ENCODE measurements around the gene SMIM43. TPM values are rescaled to one million over a fixed set of nuclear protein-coding genes. Genes with fewer than 3 reads are reported as not detected.

The SMIM43 gene
- polyA plus RNA-seq, 1 experiment = 7.4 TPM

DNA sequence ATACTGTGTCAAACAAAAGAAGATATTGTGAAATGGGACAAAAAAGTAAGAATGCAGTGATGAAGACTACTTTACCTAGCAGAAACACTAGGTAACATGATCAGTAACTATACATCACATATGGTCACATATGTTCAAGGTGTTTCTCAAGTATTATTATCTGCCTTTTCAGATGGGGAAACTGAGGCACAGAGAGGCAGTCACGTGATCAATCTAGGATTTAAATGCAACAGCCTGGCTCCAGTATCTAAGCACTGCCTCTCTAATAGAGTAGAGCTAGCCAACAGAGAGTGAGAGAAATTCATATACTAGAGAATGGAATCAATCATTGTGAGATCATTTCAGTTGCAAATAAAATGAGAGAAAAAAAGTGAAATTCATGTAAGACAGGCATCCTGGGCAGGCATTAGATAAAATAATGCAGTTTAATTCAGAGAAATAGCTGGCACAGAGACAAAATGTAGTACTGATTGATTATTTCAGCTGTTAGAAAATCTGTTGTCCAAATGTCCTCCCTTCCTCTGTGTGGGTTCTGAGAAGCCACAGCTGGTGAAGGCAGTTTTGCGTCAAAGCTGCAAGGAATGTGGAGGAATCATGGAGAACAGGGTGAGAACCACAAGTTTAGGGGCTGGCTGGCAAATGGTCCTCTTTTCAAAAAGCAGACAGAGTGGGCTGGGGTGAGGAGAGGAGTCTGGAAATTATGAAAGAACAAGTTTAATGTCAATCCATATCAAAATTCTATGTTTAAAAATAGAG lies 26.0 kb downstream of the SMIM43 start:
- ChIA-PET CTCF (interaction anchor here (0.9 to 2.4 kb wide), 6 partner anchors 27 to 547 kb away, joined by 3 to 7 read pairs (median 4); no protein-coding TSS in a partner anchor), POLR2A (interaction anchor here (0.6 to 1.3 kb wide), 3 partner anchors 45 to 71 kb away, joined by 3 to 4 read pairs (median 3); no protein-coding TSS in a partner anchor)
- TF ChIP-seq, protein P1, sequence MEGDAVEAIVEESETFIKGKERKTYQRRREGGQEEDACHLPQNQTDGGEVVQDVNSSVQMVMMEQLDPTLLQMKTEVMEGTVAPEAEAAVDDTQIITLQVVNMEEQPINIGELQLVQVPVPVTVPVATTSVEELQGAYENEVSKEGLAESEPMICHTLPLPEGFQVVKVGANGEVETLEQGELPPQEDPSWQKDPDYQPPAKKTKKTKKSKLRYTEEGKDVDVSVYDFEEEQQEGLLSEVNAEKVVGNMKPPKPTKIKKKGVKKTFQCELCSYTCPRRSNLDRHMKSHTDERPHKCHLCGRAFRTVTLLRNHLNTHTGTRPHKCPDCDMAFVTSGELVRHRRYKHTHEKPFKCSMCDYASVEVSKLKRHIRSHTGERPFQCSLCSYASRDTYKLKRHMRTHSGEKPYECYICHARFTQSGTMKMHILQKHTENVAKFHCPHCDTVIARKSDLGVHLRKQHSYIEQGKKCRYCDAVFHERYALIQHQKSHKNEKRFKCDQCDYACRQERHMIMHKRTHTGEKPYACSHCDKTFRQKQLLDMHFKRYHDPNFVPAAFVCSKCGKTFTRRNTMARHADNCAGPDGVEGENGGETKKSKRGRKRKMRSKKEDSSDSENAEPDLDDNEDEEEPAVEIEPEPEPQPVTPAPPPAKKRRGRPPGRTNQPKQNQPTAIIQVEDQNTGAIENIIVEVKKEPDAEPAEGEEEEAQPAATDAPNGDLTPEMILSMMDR (IDR thresholded peaks at IDR 0.05; ENCODE audit: low read depth, low read length) = no peak
- Histone ChIP-seq H3K27me3 (ENCODE audit: control insufficient read depth, insufficient read depth, low read length) (no peaks in the 10 kb centered on the region), H3K4me3 (ENCODE audit: low read depth, low read length) (no peak overlapping the region), H3K27ac (ENCODE audit: low read depth, low read length) (no peak overlapping the region), H3K9me3 (ENCODE audit: control insufficient read depth, insufficient read depth, low read length) (no peaks in the 10 kb centered on the region)
- DNase-seq (ENCODE audit: low read depth, low spot score) = peak; percentile 64

DNA sequence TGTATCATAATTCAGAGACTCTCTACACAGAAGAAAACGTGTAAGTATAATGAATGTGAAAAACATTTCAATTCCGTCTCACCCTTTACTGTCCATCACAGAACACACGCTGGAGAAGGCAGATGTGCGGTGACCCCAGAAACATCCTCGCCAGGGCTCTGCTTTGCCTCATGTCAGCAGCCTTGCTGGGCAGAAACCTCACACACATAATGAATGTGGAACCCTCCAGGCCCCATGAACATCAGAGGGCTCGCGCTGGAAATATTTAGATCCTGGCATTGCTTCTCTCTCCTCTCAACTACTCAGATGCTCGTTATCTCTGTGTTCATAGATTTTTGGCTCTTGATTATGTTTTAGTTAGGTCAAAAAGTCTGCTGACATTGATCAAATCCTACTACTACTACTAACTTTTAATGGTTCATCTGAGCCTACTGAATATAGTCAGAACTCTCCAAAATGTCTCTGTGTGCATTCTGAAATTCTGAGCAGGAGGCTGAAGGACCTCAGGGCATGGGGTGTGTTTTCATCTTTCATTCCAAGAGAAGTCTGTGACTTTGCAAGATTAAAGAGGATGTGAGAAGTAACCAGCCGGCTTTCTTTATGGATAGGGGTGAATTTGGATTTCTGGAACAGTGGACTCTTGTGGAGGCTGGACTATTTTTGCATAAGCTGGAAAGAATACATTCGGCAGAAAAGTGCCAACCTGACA lies 27.0 kb downstream of the SMIM43 start:
- DNase-seq (ENCODE audit: low read depth, low spot score) = no peak
- no peak overlapping the region for H3K27ac ChIP-seq (ENCODE audit: low read depth, low read length)
- no peaks in the 10 kb centered on the region for H3K9me3 ChIP-seq (ENCODE audit: control insufficient read depth, insufficient read depth, low read length)
- H3K27me3 ChIP-seq (ENCODE audit: control insufficient read depth, insufficient read depth, low read length) = no peaks in the 10 kb centered on the region
- TF ChIP-seq, protein P1 (IDR thresholded peaks at IDR 0.05; ENCODE audit: low read depth, low read length) = no peak
- CTCF ChIA-PET = interaction anchor here (0.6 to 4.7 kb wide), 28 partner anchors 10 to 545 kb away, joined by 3 to 56 read pairs (median 7); partner anchors contain the start of gene SMIM43
- no peak overlapping the region for H3K4me3 ChIP-seq (ENCODE audit: low read depth, low read length)
- POLR2A ChIA-PET = interaction anchor here (1.6 kb wide), 1 partner anchor 41 kb away, joined by 15 read pairs; the partner anchor contains the start of gene ANXA5

DNA sequence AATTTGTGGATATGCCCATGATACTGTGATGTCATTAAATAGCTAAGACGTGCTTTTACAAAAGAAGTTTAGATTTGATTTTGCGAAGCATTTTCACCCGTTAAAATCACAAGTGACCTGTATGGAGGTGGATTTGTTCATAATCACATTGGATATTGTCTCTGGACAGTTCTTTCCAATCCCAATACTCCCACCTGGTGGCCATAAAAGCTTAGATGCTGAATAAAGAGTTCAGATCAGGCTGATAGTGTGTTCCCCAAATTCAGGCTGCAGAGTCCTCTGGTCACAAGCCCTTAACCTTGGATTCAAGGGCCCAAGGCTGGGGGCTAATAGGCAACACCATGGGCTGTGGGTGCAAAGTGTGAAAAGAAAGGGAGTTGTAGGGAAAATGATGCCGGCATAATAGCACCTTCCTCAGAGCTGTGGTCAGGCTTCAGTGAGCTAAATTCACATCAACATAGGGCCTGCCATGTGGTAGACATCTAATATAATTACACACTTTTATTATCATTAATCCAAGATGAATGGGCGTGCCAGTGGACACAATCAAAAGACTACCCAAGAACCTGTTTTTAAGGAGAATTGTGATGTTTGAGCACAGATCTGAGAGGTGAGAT lies 28.1 kb downstream of the SMIM43 start:
- CTCF ChIA-PET = interaction anchor here (0.5 to 4.7 kb wide), 44 partner anchors 9 to 544 kb away, joined by 3 to 56 read pairs (median 5); partner anchors contain the start of genes CCNA2 and SMIM43
- no peak for DNase-seq (ENCODE audit: low read depth, low spot score)
- Histone ChIP-seq H3K4me3 (ENCODE audit: low read depth, low read length) (no peak overlapping the region), H3K27ac (ENCODE audit: low read depth, low read length) (no peak overlapping the region), H3K27me3 (ENCODE audit: control insufficient read depth, insufficient read depth, low read length) (no peaks in the 10 kb centered on the region), H3K9me3 (ENCODE audit: control insufficient read depth, insufficient read depth, low read length) (no peaks in the 10 kb centered on the region)
- TF ChIP-seq, protein P1 (IDR thresholded peaks at IDR 0.05; ENCODE audit: low read depth, low read length) = peak; percentile 68
- POLR2A ChIA-PET = interaction anchor here (1.6 kb wide), 1 partner anchor 40 kb away, joined by 15 read pairs; the partner anchor contains the start of gene ANXA5

DNA sequence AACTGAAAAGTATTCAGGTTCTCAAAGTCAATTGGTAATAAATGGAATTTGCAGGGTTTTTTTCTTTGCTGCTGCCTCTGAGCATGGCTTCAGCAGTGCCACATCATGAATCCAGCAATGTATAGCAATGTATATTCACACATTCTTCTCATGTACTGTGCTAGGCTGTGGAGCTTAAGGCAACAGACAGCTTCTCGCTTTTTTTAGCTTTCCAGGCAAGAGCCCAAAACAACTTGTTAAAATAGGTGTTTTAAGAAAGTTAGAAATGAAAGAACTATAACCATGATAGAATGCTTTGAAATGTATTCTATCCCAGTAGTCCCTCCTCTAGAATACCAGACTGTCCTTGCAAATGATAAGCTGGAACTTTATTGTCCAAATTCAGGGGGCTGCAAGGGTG lies 30.4 kb downstream of the SMIM43 start:
- POLR2A ChIA-PET = no interaction called here
- no peaks in the 10 kb centered on the region for H3K9me3 ChIP-seq (ENCODE audit: control insufficient read depth, insufficient read depth, low read length)
- DNase-seq (ENCODE audit: low read depth, low spot score) = no peak
- H3K27me3 ChIP-seq (ENCODE audit: control insufficient read depth, insufficient read depth, low read length) = no peaks in the 10 kb centered on the region
- CTCF ChIA-PET = interaction anchor here (0.5 to 4.7 kb wide), 7 partner anchors 9 to 363 kb away, joined by 3 to 56 read pairs (median 4); no protein-coding TSS in a partner anchor
- H3K27ac ChIP-seq (ENCODE audit: low read depth, low read length) = no peak overlapping the region
- H3K4me3 ChIP-seq (ENCODE audit: low read depth, low read length) = no peak overlapping the region
- TF ChIP-seq, protein P1 (IDR thresholded peaks at IDR 0.05; ENCODE audit: low read depth, low read length) = no peak
